AG04450 (cell line): ENCODE results near the gene IKBKG. TPM values are rescaled to one million over a fixed set of nuclear protein-coding genes. Genes with fewer than 3 reads are reported as not detected.
"Not testable (repeated sequence)": the region's sequence is repeated elsewhere in the genome, so short reads cannot be mapped to it uniquely, and the experiment has no call there.

Experiments
- CTCF ChIA-PET: fragments of 300-600, 350-600 bp; formaldehyde crosslinking; extraction: SDS; loops from one replicate; lab custom pipeline; 2022; ENCODE audit warnings: antibody characterized with exemption, inconsistent platforms; lab: Charles Lee
- POLR2A ChIA-PET: fragments of 350-600 bp; formaldehyde crosslinking; extraction: SDS; loops from one replicate; lab custom pipeline; 2021; ENCODE audit warnings: antibody characterized with exemption, inconsistent platforms; lab: Yijun Ruan, JAX
- DNase-seq: peaks from one replicate; pipeline ENCODE4 v3.0.0-alpha.2; 2011; ENCODE audit warnings: low read depth, low spot score
- H3K27ac ChIP-seq: one replicate; pipeline ENCODE4 v1.5.1; 2012; ENCODE audit warnings: low read depth, low read length, control low read depth
- H3K27me3 ChIP-seq: one replicate; pipeline ENCODE4 v1.6.0; 2012; ENCODE audit warnings: low read length; ENCODE audit not compliant: control insufficient read depth, insufficient read depth
- H3K4me3 ChIP-seq: 2 replicates; pipeline ENCODE4 v1.5.1; 2011; ENCODE audit warnings: mild to moderate bottlenecking, low read depth, low read length, control low read depth
- H3K9me3 ChIP-seq: 2 replicates; pipeline ENCODE4 v1.5.1; 2012; ENCODE audit warnings: low read length; ENCODE audit not compliant: control insufficient read depth, insufficient read depth
- polyA plus RNA-seq: library from polyadenylated mRNA; depleted of rRNA; stranded (reverse); fragments of >200 nt; gene quantifications from 2 replicates; pipeline ENCODE4 v1.2.3, GENCODE V29; 2011
- TF ChIP-seq, protein P1 (sequence below): IDR thresholded peaks from 2 replicates; pipeline ENCODE4 v1.5.1; 2011; ENCODE audit warnings: low read depth, low read length, control low read depth, inconsistent platforms

IKBKG gene
- polyA plus RNA-seq, 1 experiment, result 25.1 TPM

DNA sequence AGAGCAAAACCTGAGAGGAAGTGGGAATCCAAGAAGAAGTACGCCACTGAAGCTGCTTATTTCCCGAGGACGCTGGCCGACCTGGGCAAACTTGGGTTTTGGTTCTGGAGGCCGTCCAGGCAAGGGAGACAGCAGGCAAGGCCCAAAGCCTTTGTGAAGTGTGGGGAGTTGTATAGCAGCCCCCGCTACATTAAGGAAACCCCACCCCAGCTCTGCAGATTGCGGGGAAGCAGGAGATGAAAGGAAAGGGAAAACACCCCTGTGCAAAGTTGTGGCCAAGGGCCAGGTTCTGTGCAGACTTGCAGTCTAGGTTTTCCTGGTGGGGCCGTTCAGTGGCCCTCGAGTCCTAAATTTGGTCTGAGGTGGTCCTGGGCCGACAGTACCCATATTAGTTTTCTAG is 25.6 kb downstream of the IKBKG start:
- H3K9me3 ChIP-seq, H3K4me3 ChIP-seq, DNase-seq, CTCF ChIA-PET, H3K27ac ChIP-seq, H3K27me3 ChIP-seq, POLR2A ChIA-PET: not testable (repeated sequence)

GRCh38 chrX:154575076-154575475 is 27.7 kb downstream of the IKBKG start:
- H3K27ac ChIP-seq, H3K9me3 ChIP-seq, H3K4me3 ChIP-seq, CTCF ChIA-PET, DNase-seq, H3K27me3 ChIP-seq, POLR2A ChIA-PET: not testable (repeated sequence)

DNA sequence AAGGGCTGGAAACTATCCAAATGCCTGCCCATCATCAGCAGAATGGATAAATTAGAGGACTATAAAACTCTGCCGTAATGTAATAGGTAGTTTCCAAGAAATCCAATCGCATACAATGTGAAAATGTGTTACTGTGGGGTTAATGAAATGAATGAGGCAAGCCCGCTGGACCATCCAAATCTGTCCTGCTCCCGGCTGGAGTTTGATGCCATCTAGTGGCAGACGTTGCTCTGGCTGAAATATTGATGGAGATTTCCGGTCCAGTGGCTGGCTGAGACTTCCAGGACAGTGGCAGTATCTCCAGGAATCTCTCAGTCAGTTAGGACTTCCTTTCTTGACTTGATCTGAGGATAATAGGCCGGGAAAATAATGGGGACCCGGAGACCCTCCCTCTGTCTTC is 35.6 kb downstream of the IKBKG start:
- CTCF ChIA-PET, H3K4me3 ChIP-seq, H3K27ac ChIP-seq, H3K27me3 ChIP-seq, H3K9me3 ChIP-seq, POLR2A ChIA-PET, DNase-seq: not testable (repeated sequence)

DNA sequence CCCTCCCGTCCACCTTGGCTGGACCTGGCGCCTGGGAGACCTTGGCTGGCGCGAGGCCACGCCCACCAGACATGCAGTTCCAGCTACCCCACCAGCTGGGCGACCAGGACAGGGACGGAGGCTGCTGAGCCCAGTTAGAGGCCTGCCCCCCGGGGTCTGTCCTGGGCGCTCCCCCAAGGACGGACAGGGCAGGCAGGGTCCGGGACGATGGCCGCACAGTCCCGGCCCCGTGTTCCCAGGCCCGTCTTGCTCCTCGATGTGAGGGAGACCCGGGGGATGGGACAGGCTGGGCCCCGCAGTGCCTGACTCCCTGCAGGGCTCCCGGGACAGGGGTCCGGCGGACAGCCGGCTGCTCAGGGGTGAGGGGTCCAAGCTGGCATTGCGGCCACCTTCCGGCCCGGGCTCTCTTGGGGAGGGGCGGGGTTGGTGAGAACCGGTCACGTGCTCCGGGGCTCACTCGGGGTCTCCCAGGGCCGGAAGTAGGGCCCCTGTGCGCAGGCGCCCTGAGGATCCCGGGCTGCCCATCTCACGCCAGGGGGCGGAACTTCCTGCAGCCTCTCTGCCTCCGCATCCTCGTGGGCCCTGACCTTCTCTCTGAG is 37.3 kb downstream of the IKBKG start, which contains the start of gene CTAG1A:
Gene CTAG1A (plus strand): TSS at position 549 of the 599 bp plus-strand sequence. CDS start 74 bp downstream, outside the sequence.
- H3K9me3 ChIP-seq, H3K27ac ChIP-seq, POLR2A ChIA-PET, H3K4me3 ChIP-seq, DNase-seq, CTCF ChIA-PET, H3K27me3 ChIP-seq: not testable (repeated sequence)

DNA sequence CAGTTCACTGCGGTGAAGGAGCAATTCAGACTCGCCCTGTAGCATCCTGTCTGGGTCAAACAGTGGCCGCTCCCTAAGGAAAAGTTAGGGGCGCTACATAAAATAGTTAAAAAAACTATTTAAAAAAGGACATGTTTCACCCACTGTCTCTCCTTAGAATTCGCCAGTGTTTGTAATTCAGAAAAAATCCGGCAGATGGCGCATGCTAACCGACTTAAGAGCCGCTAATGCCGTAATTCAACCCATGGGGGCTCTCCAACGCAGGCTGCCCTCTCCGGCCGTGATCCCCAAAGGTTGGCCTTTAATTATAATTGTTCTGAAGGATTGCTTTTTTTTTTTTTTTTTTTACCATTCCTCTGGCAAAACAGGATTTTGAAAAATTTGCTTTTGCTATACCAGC is 43.0 kb downstream of the IKBKG start:
- POLR2A ChIA-PET, H3K4me3 ChIP-seq, H3K27ac ChIP-seq, DNase-seq, CTCF ChIA-PET, H3K9me3 ChIP-seq, H3K27me3 ChIP-seq: not testable (repeated sequence)

GRCh38 chrX:154592505-154592904 is 45.1 kb downstream of the IKBKG start:
- ChIA-PET POLR2A (no interaction called here), CTCF (no interaction called here)
- no peak for DNase-seq
- H3K9me3 ChIP-seq, result no peaks in the 10 kb centered on the region
- H3K27ac ChIP-seq, result no peak overlapping the region
- H3K4me3 ChIP-seq, result no peak overlapping the region
- peaks cover 8% of the 10 kb centered on the region for H3K27me3 ChIP-seq
- TF ChIP-seq, protein P1, sequence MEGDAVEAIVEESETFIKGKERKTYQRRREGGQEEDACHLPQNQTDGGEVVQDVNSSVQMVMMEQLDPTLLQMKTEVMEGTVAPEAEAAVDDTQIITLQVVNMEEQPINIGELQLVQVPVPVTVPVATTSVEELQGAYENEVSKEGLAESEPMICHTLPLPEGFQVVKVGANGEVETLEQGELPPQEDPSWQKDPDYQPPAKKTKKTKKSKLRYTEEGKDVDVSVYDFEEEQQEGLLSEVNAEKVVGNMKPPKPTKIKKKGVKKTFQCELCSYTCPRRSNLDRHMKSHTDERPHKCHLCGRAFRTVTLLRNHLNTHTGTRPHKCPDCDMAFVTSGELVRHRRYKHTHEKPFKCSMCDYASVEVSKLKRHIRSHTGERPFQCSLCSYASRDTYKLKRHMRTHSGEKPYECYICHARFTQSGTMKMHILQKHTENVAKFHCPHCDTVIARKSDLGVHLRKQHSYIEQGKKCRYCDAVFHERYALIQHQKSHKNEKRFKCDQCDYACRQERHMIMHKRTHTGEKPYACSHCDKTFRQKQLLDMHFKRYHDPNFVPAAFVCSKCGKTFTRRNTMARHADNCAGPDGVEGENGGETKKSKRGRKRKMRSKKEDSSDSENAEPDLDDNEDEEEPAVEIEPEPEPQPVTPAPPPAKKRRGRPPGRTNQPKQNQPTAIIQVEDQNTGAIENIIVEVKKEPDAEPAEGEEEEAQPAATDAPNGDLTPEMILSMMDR, result no peak

DNA sequence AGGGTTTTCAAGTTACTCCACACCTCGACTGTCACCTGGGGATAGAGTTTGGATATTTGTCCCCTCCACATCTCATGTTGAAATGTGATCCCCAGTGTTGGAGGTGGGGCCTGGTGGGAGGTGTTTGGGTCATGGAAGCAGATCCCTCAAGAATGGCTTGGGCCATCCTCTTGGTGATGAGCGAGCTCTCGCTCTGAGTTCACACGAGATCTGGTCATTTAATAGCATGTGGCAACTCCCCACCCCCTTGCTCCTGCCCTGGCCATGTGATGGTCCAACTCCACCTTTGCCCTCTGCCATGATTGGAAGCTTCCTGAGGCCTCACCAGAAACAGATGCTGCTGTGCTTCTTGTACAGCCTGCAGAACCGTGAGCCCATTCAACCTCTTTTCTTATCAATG is 45.8 kb downstream of the IKBKG start:
- peaks cover 8% of the 10 kb centered on the region for H3K27me3 ChIP-seq
- no peaks in the 10 kb centered on the region for H3K9me3 ChIP-seq
- H3K4me3 ChIP-seq, result no peak overlapping the region
- DNase-seq, result no peak
- no peak overlapping the region for H3K27ac ChIP-seq
- TF ChIP-seq, protein P1, result no peak
- CTCF ChIA-PET, result no interaction called here
- POLR2A ChIA-PET, result no interaction called here
